IMR-90 (cell line): Measurements from ENCODE around the gene SCAANT1. TPM values are rescaled to one million over a fixed set of nuclear protein-coding genes. Genes with fewer than 3 reads are reported as not detected.

Experiments used
- ATAC-seq: fragments of 200-7000 bp; cut with Tn5 transposase; 2 replicates; pipeline ENCODE4 v1.9.1; 2020; ENCODE audit warnings: low read depth, mild to moderate bottlenecking, moderate library complexity
- BruUV-seq: library from RNA; stranded (reverse); fragments of 400-500 nt; replicated peaks from 2 replicates; lab custom pipeline; 2021; lab: Mats Ljungman, UMichigan
- CTCF ChIA-PET: fragments of 300-600 bp; formaldehyde crosslinking; extraction: SDS; loops from one replicate; lab custom pipeline; 2021; ENCODE audit warnings: antibody characterized with exemption; lab: Yijun Ruan, JAX
- POLR2A ChIA-PET: fragments of 300-600 bp; sonication (Branson Sonifier 250); formaldehyde crosslinking; loops from one replicate; lab custom pipeline; 2022; ENCODE audit warnings: antibody characterized with exemption; ENCODE audit not compliant: unreplicated experiment; lab: Charles Lee
- DNase-seq: peaks from one replicate; pipeline ENCODE4 v3.0.0; 2013
- H2AFZ ChIP-seq: replicated peaks from 2 replicates; pipeline ENCODE3; 2013; ENCODE audit warnings: low read length, mild to moderate bottlenecking; ENCODE audit not compliant: poor library complexity
- H2AK5ac ChIP-seq: 2 replicates; pipeline ENCODE4 v1.6.1; 2013; ENCODE audit warnings: low read depth, low read length, inconsistent platforms
- H2AK9ac ChIP-seq: replicated peaks from 2 replicates; pipeline ENCODE3; 2013; ENCODE audit warnings: mild to moderate bottlenecking, low read depth, low read length, moderate library complexity; ENCODE audit not compliant: poor library complexity
- H2BK120ac ChIP-seq: 2 replicates; pipeline ENCODE4 v1.6.1; 2013; ENCODE audit warnings: low read depth, low read length, inconsistent platforms
- H2BK15ac ChIP-seq: 3 replicates; pipeline ENCODE4 v1.6.1; 2013; ENCODE audit warnings: low read depth, low read length, inconsistent platforms
- H2BK20ac ChIP-seq: 2 replicates; pipeline ENCODE4 v1.6.1; 2013; ENCODE audit warnings: low read depth, mild to moderate bottlenecking, inconsistent platforms, low read length, moderate library complexity
- H2BK5ac ChIP-seq: 2 replicates; pipeline ENCODE4 v1.6.1; 2013; ENCODE audit warnings: mild to moderate bottlenecking, low read depth, low read length, inconsistent platforms; ENCODE audit not compliant: poor library complexity, severe bottlenecking
- H3K14ac ChIP-seq: replicated peaks from 2 replicates; pipeline ENCODE4 v1.6.1; 2013; ENCODE audit warnings: low read depth, low read length, inconsistent platforms
- H3K18ac ChIP-seq: 2 replicates; pipeline ENCODE4 v1.6.1; 2013; ENCODE audit warnings: low read depth, low read length, control low read depth
- H3K23ac ChIP-seq: 2 replicates; pipeline ENCODE4 v1.6.1; 2013; ENCODE audit warnings: low read depth, low read length, inconsistent platforms
- H3K27ac ChIP-seq: 2 replicates; pipeline ENCODE4 v1.5.1; 2013; ENCODE audit warnings: mild to moderate bottlenecking, control low read depth, low read length; ENCODE audit not compliant: insufficient read depth
- H3K27me3 ChIP-seq: 2 replicates; pipeline ENCODE4 v1.6.1; 2013; ENCODE audit warnings: low read length; ENCODE audit not compliant: control insufficient read depth, insufficient read depth
- H3K36me3 ChIP-seq: 2 replicates; pipeline ENCODE4 v1.6.1; 2013; ENCODE audit warnings: low read length, mixed read lengths; ENCODE audit not compliant: control insufficient read depth, insufficient read depth
- H3K4ac ChIP-seq: 2 replicates; pipeline ENCODE4 v1.6.1; 2013; ENCODE audit warnings: low read depth, low read length, inconsistent platforms
- H3K4me1 ChIP-seq: 2 replicates; pipeline ENCODE4 v1.6.1; 2013; ENCODE audit warnings: low read length, mixed read lengths; ENCODE audit not compliant: control insufficient read depth, insufficient read depth
- H3K4me2 ChIP-seq: 2 replicates; pipeline ENCODE4 v1.6.1; 2013; ENCODE audit warnings: low read depth, mild to moderate bottlenecking, control low read depth, low read length, moderate library complexity
- H3K4me3 ChIP-seq: 2 replicates; pipeline ENCODE4 v1.5.1; 2013; ENCODE audit warnings: low read depth, mild to moderate bottlenecking, control low read depth, low read length, moderate library complexity; ENCODE audit not compliant: insufficient read depth
- H3K56ac ChIP-seq: 2 replicates; pipeline ENCODE4 v1.6.1; 2013; ENCODE audit warnings: low read length, inconsistent platforms; ENCODE audit not compliant: insufficient read depth; ENCODE audit errors: extremely low read depth
- H3K79me1 ChIP-seq, 2 experiments: 2 replicates each; pipeline ENCODE4 v1.6.1; 2013; ENCODE audit warnings: low read length in 2 of 2, inconsistent platforms in 1 of 2, low read depth in 1 of 2
- H3K9ac ChIP-seq: 2 replicates; pipeline ENCODE4 v1.6.1; 2013; ENCODE audit warnings: low read depth, low read length, control low read depth
- H3K9me1 ChIP-seq: 2 replicates; pipeline ENCODE4 v1.6.1; 2013; ENCODE audit warnings: low read length, inconsistent platforms; ENCODE audit not compliant: insufficient read depth
- H3K9me3 ChIP-seq: 2 replicates; pipeline ENCODE4 v1.6.1; 2013; ENCODE audit warnings: low read length; ENCODE audit not compliant: control insufficient read depth, insufficient read depth
- H4K20me1 ChIP-seq: 2 replicates; pipeline ENCODE4 v1.6.1; 2013; ENCODE audit warnings: low read length, inconsistent platforms; ENCODE audit not compliant: insufficient read depth
- H4K5ac ChIP-seq: 2 replicates; pipeline ENCODE4 v1.6.1; 2013; ENCODE audit warnings: mild to moderate bottlenecking, low read depth, low read length, control low read depth
- H4K8ac ChIP-seq, 2 experiments: 2 replicates each; pipeline ENCODE4 v1.6.1; 2013; ENCODE audit warnings: low read depth in 2 of 2, low read length in 2 of 2, control low read depth in 1 of 2, inconsistent platforms in 1 of 2
- H4K91ac ChIP-seq: 2 replicates; pipeline ENCODE4 v1.6.1; 2013; ENCODE audit warnings: low read depth, low read length, inconsistent platforms; ENCODE audit not compliant: insufficient read depth
- CHD1 ChIP-seq: IDR thresholded peaks from 2 replicates; pipeline ENCODE4 v1.6.1; 2012; ENCODE audit warnings: low read depth, low read length, improper control_type of control experiment
- FOS ChIP-seq: fragments of 150-350 bp; IDR thresholded peaks from 2 replicates; pipeline ENCODE4 v1.6.1; 2016; ENCODE audit warnings: low read depth, low read length
- MAFK ChIP-seq: IDR thresholded peaks from 2 replicates; pipeline ENCODE4 v1.6.1; 2012; ENCODE audit warnings: low read depth, low read length, improper control_type of control experiment
- RAD21 ChIP-seq: IDR thresholded peaks from 2 replicates; pipeline ENCODE4 v1.6.1; 2012; ENCODE audit warnings: low read length, improper control_type of control experiment
- RFX5 ChIP-seq: IDR thresholded peaks from 2 replicates; pipeline ENCODE4 v1.8.0; 2012; ENCODE audit warnings: low read depth, mild to moderate bottlenecking, low read length, moderate library complexity
- WGBS, 2 experiments: methylation state at CpG; one replicate each; pipeline versions ENCODE4 v1.1.5 to v1.1.7; 2013; ENCODE audit warnings: missing lambda C conversion rate in 2 of 2; ENCODE audit not compliant: insufficient read length in 1 of 2; ENCODE audit errors: extremely low coverage in 2 of 2; 5-methylcytosine and 5-hydroxymethylcytosine counted together
- dilution Hi-C: fragments of 300-500 bp; cut with HindIII; formaldehyde crosslinking; loops from one replicate; pipeline ENCODE4 v1.14.3; 2018; ENCODE audit warnings: low sequenced_read_pairs; ENCODE audit not compliant: unreplicated experiment
- in situ Hi-C: fragments of 300-500 bp; cut with MboI; formaldehyde crosslinking; loops from 3 replicates; pipeline ENCODE4 v1.14.3; 2019; ENCODE audit warnings: low sequenced_read_pairs, inconsistent platforms, mixed read lengths
- intact Hi-C: fragments of 100-400 bp; cut with micrococcal nuclease; formaldehyde crosslinking; loops from 2 replicates; pipeline ENCODE4 v1.10.0; 2022
- polyA plus RNA-seq, 3 experiments: library from polyadenylated mRNA; depleted of rRNA; stranded (reverse); fragments of >200 nt; gene quantifications; 2 replicates each; pipeline ENCODE4 v1.2.3, GENCODE V29; 2012; ENCODE audit warnings: low replicate concordance in 1 of 3
- total RNA-seq: library from RNA; depleted of rRNA; stranded (reverse); fragments of >200 nt; gene quantifications from 2 replicates; pipeline ENCODE4 v1.2.3, GENCODE V29; 2012
- TF ChIP-seq, protein P1 (sequence below): fragments of 150-350 bp; IDR thresholded peaks from 2 replicates; pipeline ENCODE4 v1.6.1; 2017; ENCODE audit warnings: mild to moderate bottlenecking, antibody characterized with exemption, low read length, low read depth
- TF ChIP-seq, protein P2 (sequence below): fragments of 150-350 bp; IDR thresholded peaks from 2 replicates; pipeline ENCODE4 v1.6.1; 2016; ENCODE audit warnings: low read depth, mild to moderate bottlenecking, low read length, moderate library complexity, borderline replicate concordance

The SCAANT1 gene
- total and polyA plus RNA-seq, 2 of the 4 experiments (the other 2 are of a cell fraction) = not detected

DNA sequence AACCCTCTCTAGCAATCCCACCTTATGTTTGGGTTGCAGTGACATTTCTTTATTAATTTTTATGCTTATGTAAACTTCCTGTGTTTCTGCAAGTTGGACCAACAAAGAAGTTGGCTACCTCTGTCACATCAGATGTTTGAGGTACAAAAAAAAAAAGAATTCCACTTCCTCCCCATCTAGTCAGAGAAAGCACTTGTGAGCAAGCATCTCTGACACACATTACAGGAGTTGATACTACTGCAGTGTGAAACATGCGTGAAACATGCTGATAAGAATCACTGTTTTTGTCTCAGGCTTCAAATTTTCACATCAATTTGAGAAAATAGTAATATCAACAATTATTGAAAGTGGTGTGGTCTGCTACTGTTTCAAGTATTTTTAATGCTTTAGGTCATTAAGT is 1.3 kb downstream of the SCAANT1 start:
- peak overlapping the region; percentile 1; the same call in 1 of the 2 replicates for H3K4ac ChIP-seq
- H3K4me1 ChIP-seq = peaks cover 7% of the 10 kb centered on the region
- in situ Hi-C loops (no loop called here), dilution Hi-C loops (no loop called here), intact Hi-C loops (loop anchor here (5.0 kb wide), 3 partner anchors 34 to 591 kb away; no protein-coding TSS in a partner anchor)
- H3K18ac ChIP-seq = peak overlapping the region; percentile 20; the same call in 1 of the 2 replicates
- ATAC-seq = no peak
- CTCF ChIA-PET = interaction anchor here (0.9 to 1.0 kb wide), 2 partner anchors 22 to 51 kb away, joined by 3 read pairs; no protein-coding TSS in a partner anchor
- TF ChIP-seq, protein P1, sequence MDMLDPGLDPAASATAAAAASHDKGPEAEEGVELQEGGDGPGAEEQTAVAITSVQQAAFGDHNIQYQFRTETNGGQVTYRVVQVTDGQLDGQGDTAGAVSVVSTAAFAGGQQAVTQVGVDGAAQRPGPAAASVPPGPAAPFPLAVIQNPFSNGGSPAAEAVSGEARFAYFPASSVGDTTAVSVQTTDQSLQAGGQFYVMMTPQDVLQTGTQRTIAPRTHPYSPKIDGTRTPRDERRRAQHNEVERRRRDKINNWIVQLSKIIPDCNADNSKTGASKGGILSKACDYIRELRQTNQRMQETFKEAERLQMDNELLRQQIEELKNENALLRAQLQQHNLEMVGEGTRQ = no peak
- TF ChIP-seq MAFK (no peak), CHD1 (no peak), RAD21 (no peak), FOS (no peak), RFX5 (no peak)
- TF ChIP-seq, protein P2, sequence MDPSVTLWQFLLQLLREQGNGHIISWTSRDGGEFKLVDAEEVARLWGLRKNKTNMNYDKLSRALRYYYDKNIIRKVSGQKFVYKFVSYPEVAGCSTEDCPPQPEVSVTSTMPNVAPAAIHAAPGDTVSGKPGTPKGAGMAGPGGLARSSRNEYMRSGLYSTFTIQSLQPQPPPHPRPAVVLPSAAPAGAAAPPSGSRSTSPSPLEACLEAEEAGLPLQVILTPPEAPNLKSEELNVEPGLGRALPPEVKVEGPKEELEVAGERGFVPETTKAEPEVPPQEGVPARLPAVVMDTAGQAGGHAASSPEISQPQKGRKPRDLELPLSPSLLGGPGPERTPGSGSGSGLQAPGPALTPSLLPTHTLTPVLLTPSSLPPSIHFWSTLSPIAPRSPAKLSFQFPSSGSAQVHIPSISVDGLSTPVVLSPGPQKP = no peak
- no peaks in the 10 kb centered on the region for H3K9me3 ChIP-seq
- no CpG with 5 or more reads among the region's 1 CpG for WGBS, 2 experiments
- no peak overlapping the region for H3K27ac ChIP-seq
- no peak overlapping the region; the same call in 1 of the 2 replicates for H3K4me3 ChIP-seq
- H3K56ac ChIP-seq = no peak overlapping the region
- no peaks in the 10 kb centered on the region for H3K27me3 ChIP-seq
- H2BK15ac ChIP-seq = no peak overlapping the region
- peaks cover 18% of the 10 kb centered on the region; the same call in 1 of the 2 replicates for H4K20me1 ChIP-seq
- H2AFZ ChIP-seq = no peak overlapping the region
- H3K36me3 ChIP-seq = peaks cover 4% of the 10 kb centered on the region
- H2BK120ac ChIP-seq = no peak overlapping the region
- no peak overlapping the region for H4K8ac ChIP-seq
- peak overlapping the region; percentile 95; the same call in 1 of the 2 replicates for H3K23ac ChIP-seq
- no TSS peak for BruUV-seq
- no peak overlapping the region for H2AK5ac ChIP-seq
- POLR2A ChIA-PET = no interaction called here
- peak overlapping the region; percentile 100; the same call in 1 of the 2 replicates for H3K4me2 ChIP-seq
- H3K14ac ChIP-seq = no peak overlapping the region
- peak overlapping the region; percentile 98; the same call in 1 of the 2 replicates for H3K9ac ChIP-seq
- H4K91ac ChIP-seq = no peak overlapping the region
- H4K5ac ChIP-seq = no peak overlapping the region; the same call in 1 of the 2 replicates
- no peaks in the 10 kb centered on the region; the same call in 1 of the 2 replicates for H3K9me1 ChIP-seq
- peak; percentile 59 for DNase-seq
- H2BK20ac ChIP-seq = no peak overlapping the region
- no peak overlapping the region for H2BK5ac ChIP-seq
- peaks cover 19 to 76% of the 10 kb centered on the region in 2 experiments for H3K79me1 ChIP-seq
- no peak overlapping the region for H2AK9ac ChIP-seq
